Hindlimb muscle (tissue), 1 donor: ENCODE measurements around the gene REELD1. TPM values are rescaled to one million over a fixed set of nuclear protein-coding genes. Genes with fewer than 3 reads are reported as not detected.

Experiments used
- DNase-seq: peaks from one replicate; pipeline ENCODE4 v3.0.0-alpha.2; 2013
- polyA plus RNA-seq: library from polyadenylated mRNA; unstranded; fragments of 120-200 nt; gene quantifications from one replicate; pipeline ENCODE4 v1.2.1, GENCODE V29; 2013; ENCODE audit not compliant: insufficient read length

Gene REELD1
- polyA plus RNA-seq: 0.17 TPM

- DNase-seq: no peak
Measured at GRCh38 chr4:146214238-146214637, at the start of gene REELD1. Gene REELD1, plus strand, starts transcription at chr4:146214538. Its CDS starts 2,415 bp downstream, at chr4:146216953.

GRCh38 chr4:146165221-146165620, 49.1 kb upstream of the REELD1 start:
- DNase-seq: peak; percentile 56

GRCh38 chr4:146165840-146166239, 48.5 kb upstream of the REELD1 start:
- no peak for DNase-seq

GRCh38 chr4:146170149-146170548, 44.2 kb upstream of the REELD1 start:
- DNase-seq: no peak

GRCh38 chr4:146175541-146176453, 38.5 kb upstream of the REELD1 start, which contains the start of gene LSM6:
Gene LSM6, plus strand, starts transcription at chr4:146175718. Its CDS starts 7,204 bp downstream, at chr4:146182922.
- DNase-seq: peak; percentile 86

- DNase-seq: no peak
Measured at GRCh38 chr4:146176891-146177290, 37.4 kb upstream of the REELD1 start.

- DNase-seq: no peak
Measured at GRCh38 chr4:146178126-146178525, 36.2 kb upstream of the REELD1 start.

- no peak for DNase-seq
Measured at GRCh38 chr4:146179784-146180370, 34.5 kb upstream of the REELD1 start.

GRCh38 chr4:146182443-146182842, 31.9 kb upstream of the REELD1 start:
- no peak for DNase-seq

- no peak for DNase-seq
Measured at GRCh38 chr4:146183209-146183608, 31.1 kb upstream of the REELD1 start.

GRCh38 chr4:146186041-146186440, 28.3 kb upstream of the REELD1 start:
- no peak for DNase-seq

- no peak for DNase-seq
Measured at GRCh38 chr4:146186596-146186995, 27.7 kb upstream of the REELD1 start.

GRCh38 chr4:146190456-146190855, 23.9 kb upstream of the REELD1 start:
- no peak for DNase-seq

- no peak for DNase-seq
Measured at GRCh38 chr4:146191766-146192458, 22.4 kb upstream of the REELD1 start.

GRCh38 chr4:146193628-146194027, 20.7 kb upstream of the REELD1 start:
- no peak for DNase-seq

- no peak for DNase-seq
Measured at GRCh38 chr4:146194212-146194611, 20.1 kb upstream of the REELD1 start.

- no peak for DNase-seq
Measured at GRCh38 chr4:146202665-146203064, 11.7 kb upstream of the REELD1 start.

GRCh38 chr4:146207410-146207809, 6.9 kb upstream of the REELD1 start:
- DNase-seq: no peak

- no peak for DNase-seq
Measured at GRCh38 chr4:146210890-146211289, 3.4 kb upstream of the REELD1 start.

- DNase-seq: no peak
Measured at GRCh38 chr4:146211440-146211839, 2.9 kb upstream of the REELD1 start.

- DNase-seq: no peak
Measured at GRCh38 chr4:146212781-146213180, 1.6 kb upstream of the REELD1 start.

- DNase-seq: no peak
Measured at GRCh38 chr4:146222313-146222712, 8.0 kb downstream of the REELD1 start.

GRCh38 chr4:146224326-146224966, 10.1 kb downstream of the REELD1 start:
- DNase-seq: no peak
